HepG2 (cell line): ENCODE results near the gene LRR1. TPM values are rescaled to one million over a fixed set of nuclear protein-coding genes. Genes with fewer than 3 reads are reported as not detected.

Experiments
- CCAR2 ChIP-seq: fragments of 200-400 bp; formaldehyde crosslinking; optimal IDR thresholded peaks from 2 replicates; pipeline ENCODE3; 2018; ENCODE audit warnings: low read depth, mild to moderate bottlenecking, low read length, moderate library complexity
- HDAC1 ChIP-seq: sonication (generic); formaldehyde crosslinking; IDR thresholded peaks from 2 replicates; pipeline ENCODE4 v1.5.1; 2020; ENCODE audit warnings: mild to moderate bottlenecking, missing genetic modification reagents
- HOMEZ ChIP-seq: IDR thresholded peaks from 2 replicates; pipeline ENCODE4 v1.6.1; 2016; ENCODE audit warnings: low read depth
- IRX3 ChIP-seq: sonication (generic); formaldehyde crosslinking; IDR thresholded peaks from 2 replicates; pipeline ENCODE4 v1.8.1; 2023; ENCODE audit warnings: mild to moderate bottlenecking, low read depth, missing genetic modification reagents, borderline replicate concordance
- KDM1A ChIP-seq: IDR thresholded peaks from 2 replicates; pipeline ENCODE4 v1.6.1; 2016; ENCODE audit warnings: missing compliant biosample characterization
- RXRA ChIP-seq: sonication (generic); formaldehyde crosslinking; IDR thresholded peaks from 2 replicates; pipeline ENCODE4 v1.5.1; 2020; ENCODE audit warnings: missing genetic modification reagents
- SMAD1 ChIP-seq: sonication (generic); formaldehyde crosslinking; IDR thresholded peaks from 2 replicates; pipeline ENCODE4 v1.4.0; 2020; ENCODE audit warnings: missing genetic modification reagents, low read depth, mild to moderate bottlenecking, borderline replicate concordance
- SOX6 ChIP-seq, 2 experiments: fragments of 450-650 bp in 1 of 2; sonication (generic) in 1 of 2; formaldehyde crosslinking in 1 of 2; IDR thresholded peaks; 2 replicates each; pipeline versions ENCODE4 v1.4.0 to v1.6.1; 2017 to 2020; ENCODE audit warnings: antibody characterized with exemption in 1 of 2, mild to moderate bottlenecking in 1 of 2, missing genetic modification reagents in 1 of 2
- TSC22D2 ChIP-seq: sonication (generic); formaldehyde crosslinking; IDR thresholded peaks from 2 replicates; pipeline ENCODE4 v1.5.1; 2020; ENCODE audit warnings: missing genetic modification reagents, mild to moderate bottlenecking, borderline replicate concordance
- U2AF2 ChIP-seq: fragments of 200-400 bp; formaldehyde crosslinking; IDR thresholded peaks from 2 replicates; pipeline ENCODE4 v1.6.1; 2017; ENCODE audit warnings: low read depth, mild to moderate bottlenecking, low read length
- ZBTB39 ChIP-seq: sonication (generic); formaldehyde crosslinking; IDR thresholded peaks from 2 replicates; pipeline ENCODE4 v1.5.0; 2020; ENCODE audit warnings: missing genetic modification reagents
- ZNF18 ChIP-seq: sonication (generic); formaldehyde crosslinking; IDR thresholded peaks from 2 replicates; pipeline ENCODE4 v1.8.0; 2022; ENCODE audit warnings: mild to moderate bottlenecking, missing genetic modification reagents; ENCODE audit not compliant: insufficient replicate concordance
- ZNF432 ChIP-seq: sonication (generic); formaldehyde crosslinking; IDR thresholded peaks from 2 replicates; pipeline ENCODE4 v1.5.0; 2020; ENCODE audit warnings: missing genetic modification reagents, mild to moderate bottlenecking, borderline replicate concordance
- ZNF644 ChIP-seq: IDR thresholded peaks from 2 replicates; pipeline ENCODE4 v1.6.1; 2016; ENCODE audit warnings: low read depth
- ZNF790 ChIP-seq: sonication (generic); formaldehyde crosslinking; IDR thresholded peaks from 2 replicates; pipeline ENCODE4 v1.8.0; 2022; ENCODE audit warnings: missing genetic modification reagents, mild to moderate bottlenecking, borderline replicate concordance
- polyA plus RNA-seq, 8 experiments: library from polyadenylated mRNA; depleted of rRNA in 3 of 8; stranded (reverse) in 7 of 8; unstranded in 1 of 8; fragments of >200 nt; fragmentation: Illumina TruSeq in 4 of 8; extraction: Trizol in 4 of 8; gene quantifications; 2 replicates each; pipeline versions ENCODE4 v1.2.1 to v1.2.3, GENCODE V29; 2011 to 2016; ENCODE audit warnings: low read depth in 4 of 8, missing spikeins in 1 of 8, mixed read lengths in 1 of 8; ENCODE audit not compliant: insufficient read depth in 1 of 8
- total RNA-seq, 5 experiments: library from RNA; depleted of rRNA; stranded (reverse); fragments of >200 nt; fragmentation: Illumina TruSeq; extraction: Trizol; gene quantifications; 2 replicates each; pipeline ENCODE4 v1.2.3, GENCODE V29; 2016; ENCODE audit warnings: low read depth in 1 of 5
- TF ChIP-seq, protein P1 (sequence below): sonication (generic); formaldehyde crosslinking; IDR thresholded peaks from 2 replicates; pipeline ENCODE4 v1.5.1; 2020; ENCODE audit warnings: mild to moderate bottlenecking, missing genetic modification reagents, borderline replicate concordance
- TF ChIP-seq, protein P2 (sequence below): IDR thresholded peaks from 2 replicates; pipeline ENCODE4 v1.6.1; 2016

The LRR1 gene
- total and polyA plus RNA-seq, 2 of the 13 experiments (the other 11 are each of a cell fraction or from before 2014, with no cell fraction given) = 7.0 to 36.2 TPM

GRCh38 chr14:49641697-49642129 lies 43.0 kb downstream of the LRR1 start (continued):
- TF ChIP-seq, protein P1, sequence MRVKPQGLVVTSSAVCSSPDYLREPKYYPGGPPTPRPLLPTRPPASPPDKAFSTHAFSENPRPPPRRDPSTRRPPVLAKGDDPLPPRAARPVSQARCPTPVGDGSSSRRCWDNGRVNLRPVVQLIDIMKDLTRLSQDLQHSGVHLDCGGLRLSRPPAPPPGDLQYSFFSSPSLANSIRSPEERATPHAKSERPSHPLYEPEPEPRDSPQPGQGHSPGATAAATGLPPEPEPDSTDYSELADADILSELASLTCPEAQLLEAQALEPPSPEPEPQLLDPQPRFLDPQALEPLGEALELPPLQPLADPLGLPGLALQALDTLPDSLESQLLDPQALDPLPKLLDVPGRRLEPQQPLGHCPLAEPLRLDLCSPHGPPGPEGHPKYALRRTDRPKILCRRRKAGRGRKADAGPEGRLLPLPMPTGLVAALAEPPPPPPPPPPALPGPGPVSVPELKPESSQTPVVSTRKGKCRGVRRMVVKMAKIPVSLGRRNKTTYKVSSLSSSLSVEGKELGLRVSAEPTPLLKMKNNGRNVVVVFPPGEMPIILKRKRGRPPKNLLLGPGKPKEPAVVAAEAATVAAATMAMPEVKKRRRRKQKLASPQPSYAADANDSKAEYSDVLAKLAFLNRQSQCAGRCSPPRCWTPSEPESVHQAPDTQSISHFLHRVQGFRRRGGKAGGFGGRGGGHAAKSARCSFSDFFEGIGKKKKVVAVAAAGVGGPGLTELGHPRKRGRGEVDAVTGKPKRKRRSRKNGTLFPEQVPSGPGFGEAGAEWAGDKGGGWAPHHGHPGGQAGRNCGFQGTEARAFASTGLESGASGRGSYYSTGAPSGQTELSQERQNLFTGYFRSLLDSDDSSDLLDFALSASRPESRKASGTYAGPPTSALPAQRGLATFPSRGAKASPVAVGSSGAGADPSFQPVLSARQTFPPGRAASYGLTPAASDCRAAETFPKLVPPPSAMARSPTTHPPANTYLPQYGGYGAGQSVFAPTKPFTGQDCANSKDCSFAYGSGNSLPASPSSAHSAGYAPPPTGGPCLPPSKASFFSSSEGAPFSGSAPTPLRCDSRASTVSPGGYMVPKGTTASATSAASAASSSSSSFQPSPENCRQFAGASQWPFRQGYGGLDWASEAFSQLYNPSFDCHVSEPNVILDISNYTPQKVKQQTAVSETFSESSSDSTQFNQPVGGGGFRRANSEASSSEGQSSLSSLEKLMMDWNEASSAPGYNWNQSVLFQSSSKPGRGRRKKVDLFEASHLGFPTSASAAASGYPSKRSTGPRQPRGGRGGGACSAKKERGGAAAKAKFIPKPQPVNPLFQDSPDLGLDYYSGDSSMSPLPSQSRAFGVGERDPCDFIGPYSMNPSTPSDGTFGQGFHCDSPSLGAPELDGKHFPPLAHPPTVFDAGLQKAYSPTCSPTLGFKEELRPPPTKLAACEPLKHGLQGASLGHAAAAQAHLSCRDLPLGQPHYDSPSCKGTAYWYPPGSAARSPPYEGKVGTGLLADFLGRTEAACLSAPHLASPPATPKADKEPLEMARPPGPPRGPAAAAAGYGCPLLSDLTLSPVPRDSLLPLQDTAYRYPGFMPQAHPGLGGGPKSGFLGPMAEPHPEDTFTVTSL (CRISPR knock-in tag) = peak; percentile 88; the same call in 1 of the 2 replicates
- TF ChIP-seq RXRA (CRISPR knock-in tag) (peak; percentile 50; the same call in 1 of the 2 replicates), ZNF432 (CRISPR knock-in tag) (no peak), ZNF790 (no peak), TSC22D2 (CRISPR knock-in tag) (no peak), ZBTB39 (CRISPR knock-in tag) (no peak), U2AF2 (no peak), SMAD1 (CRISPR knock-in tag) (no peak), HOMEZ (CRISPR knock-in tag) (peak; percentile 53; the same call in 1 of the 2 replicates), CCAR2 (peak; percentile 73), ZNF644 (CRISPR knock-in tag) (peak; percentile 73; the same call in 1 of the 2 replicates), HDAC1 (CRISPR knock-in tag) (peak; percentile 91), KDM1A (CRISPR knock-in tag) (no peak), ZNF18 (CRISPR knock-in tag) (peak; percentile 93), IRX3 (no peak), SOX6 (IDR thresholded peaks at IDR 0.05) (no peak), SOX6 (CRISPR knock-in tag; IDR thresholded peaks at IDR 0.05) (peak; percentile 91)
- TF ChIP-seq, protein P2, sequence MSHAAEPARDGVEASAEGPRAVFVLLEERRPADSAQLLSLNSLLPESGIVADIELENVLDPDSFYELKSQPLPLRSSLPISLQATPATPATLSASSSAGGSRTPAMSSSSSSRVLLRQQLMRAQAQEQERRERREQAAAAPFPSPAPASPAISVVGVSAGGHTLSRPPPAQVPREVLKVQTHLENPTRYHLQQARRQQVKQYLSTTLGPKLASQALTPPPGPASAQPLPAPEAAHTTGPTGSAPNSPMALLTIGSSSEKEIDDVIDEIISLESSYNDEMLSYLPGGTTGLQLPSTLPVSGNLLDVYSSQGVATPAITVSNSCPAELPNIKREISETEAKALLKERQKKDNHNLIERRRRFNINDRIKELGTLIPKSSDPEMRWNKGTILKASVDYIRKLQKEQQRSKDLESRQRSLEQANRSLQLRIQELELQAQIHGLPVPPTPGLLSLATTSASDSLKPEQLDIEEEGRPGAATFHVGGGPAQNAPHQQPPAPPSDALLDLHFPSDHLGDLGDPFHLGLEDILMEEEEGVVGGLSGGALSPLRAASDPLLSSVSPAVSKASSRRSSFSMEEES (CRISPR knock-in tag) = 0 out of 2 replicates have a peak, but pooled peaks have one; percentile 35
